K562 (cell line): ENCODE results near the gene ABHD16A. TPM values are rescaled to one million over a fixed set of nuclear protein-coding genes. Genes with fewer than 3 reads are reported as not detected.

Experiments used
- CREM ChIP-seq: IDR thresholded peaks from 2 replicates; pipeline ENCODE4 v1.6.1; 2014; ENCODE audit warnings: antibody characterized with exemption, low read depth
- FOXP1 ChIP-seq: sonication (generic); formaldehyde crosslinking; IDR thresholded peaks from 2 replicates; pipeline ENCODE4 v1.8.0; 2022; ENCODE audit warnings: mild to moderate bottlenecking, missing genetic modification reagents
- LARP7 ChIP-seq: fragments of 450-650 bp; IDR thresholded peaks from 2 replicates; pipeline ENCODE4 v1.6.1; 2016
- NUFIP1 ChIP-seq: fragments of 450-650 bp; IDR thresholded peaks from 2 replicates; pipeline ENCODE4 v1.6.1; 2018; ENCODE audit not compliant: partially characterized antibody
- SMAD1 ChIP-seq: fragments of 150-350 bp; IDR thresholded peaks from 2 replicates; pipeline ENCODE4 v1.6.1; 2014; ENCODE audit warnings: low read length, low read depth; ENCODE audit not compliant: partially characterized antibody
- ZNF354B ChIP-seq: fragments of 250-450 bp; sonication (Bioruptor Pico); IDR thresholded peaks from 2 replicates; pipeline ENCODE4 v1.4.0; 2020
- polyA plus RNA-seq, 8 experiments: library from polyadenylated mRNA; depleted of rRNA in 4 of 8; stranded (reverse) in 5 of 8; unstranded in 3 of 8; fragments of >200 nt; fragmentation: Nextera tagmentation in 2 of 8; fragmentation: Illumina TruSeq in 1 of 8; extraction: Ambion mirVana in 2 of 8; extraction: Trizol in 1 of 8; gene quantifications; 2 replicates each; pipeline versions ENCODE4 v1.2.1 to v1.2.3, GENCODE V29; 2011 to 2014; ENCODE audit warnings: inconsistent platforms in 1 of 8, missing spikeins in 1 of 8
- total RNA-seq, 7 experiments: library from RNA; depleted of rRNA in 6 of 7; stranded (reverse); fragments of >200 nt in 6 of 7; fragmentation: Illumina TruSeq in 2 of 7; extraction: Trizol in 2 of 7; gene quantifications; 2 replicates each; pipeline versions ENCODE4 v1.2.1 to v1.2.3, GENCODE V29; 2011 to 2021; ENCODE audit warnings: low replicate concordance in 1 of 7
- TF ChIP-seq, protein P1 (sequence below): fragments of 250-450 bp; sonication (Bioruptor Pico); IDR thresholded peaks from 2 replicates; pipeline ENCODE4 v1.4.0; 2020
- TF ChIP-seq, protein P2 (sequence below): IDR thresholded peaks from 2 replicates; pipeline ENCODE4 v1.6.1; 2016; ENCODE audit warnings: missing genetic modification characterization, missing compliant biosample characterization
- TF ChIP-seq, protein P3 (sequence below), 3 experiments: fragments of 200-800 bp in 1 of 3; fragments of 250-450 bp in 1 of 3; fragments of 450-650 bp in 1 of 3; sonication (Bioruptor Pico) in 1 of 3; sonication (Bioruptor generic) in 1 of 3; formaldehyde crosslinking in 1 of 3; IDR thresholded peaks; 2 replicates each; pipeline versions ENCODE4 v1.6.1 to v1.8.0; 2016 to 2022; ENCODE audit warnings: mild to moderate bottlenecking in 2 of 3, missing genetic modification characterization in 2 of 3, missing compliant biosample characterization in 1 of 3, moderate library complexity in 1 of 3
- TF ChIP-seq, protein P4 (sequence below): fragments of 250-450 bp; sonication (Bioruptor Pico); IDR thresholded peaks from 2 replicates; pipeline ENCODE4 v1.5.0; 2021
- TF ChIP-seq, protein P5 (sequence below): fragments of 250-450 bp; sonication (Bioruptor Pico); IDR thresholded peaks from 2 replicates; pipeline ENCODE4 v1.8.0; 2021; ENCODE audit warnings: moderate library complexity, mild to moderate bottlenecking, inconsistent platforms

Gene ABHD16A
- total and polyA plus RNA-seq, 9 of the 15 experiments (the other 6 are each of a cell fraction or from before 2014, with no cell fraction given) = 25.8 to 120 (median 81.6) TPM

DNA sequence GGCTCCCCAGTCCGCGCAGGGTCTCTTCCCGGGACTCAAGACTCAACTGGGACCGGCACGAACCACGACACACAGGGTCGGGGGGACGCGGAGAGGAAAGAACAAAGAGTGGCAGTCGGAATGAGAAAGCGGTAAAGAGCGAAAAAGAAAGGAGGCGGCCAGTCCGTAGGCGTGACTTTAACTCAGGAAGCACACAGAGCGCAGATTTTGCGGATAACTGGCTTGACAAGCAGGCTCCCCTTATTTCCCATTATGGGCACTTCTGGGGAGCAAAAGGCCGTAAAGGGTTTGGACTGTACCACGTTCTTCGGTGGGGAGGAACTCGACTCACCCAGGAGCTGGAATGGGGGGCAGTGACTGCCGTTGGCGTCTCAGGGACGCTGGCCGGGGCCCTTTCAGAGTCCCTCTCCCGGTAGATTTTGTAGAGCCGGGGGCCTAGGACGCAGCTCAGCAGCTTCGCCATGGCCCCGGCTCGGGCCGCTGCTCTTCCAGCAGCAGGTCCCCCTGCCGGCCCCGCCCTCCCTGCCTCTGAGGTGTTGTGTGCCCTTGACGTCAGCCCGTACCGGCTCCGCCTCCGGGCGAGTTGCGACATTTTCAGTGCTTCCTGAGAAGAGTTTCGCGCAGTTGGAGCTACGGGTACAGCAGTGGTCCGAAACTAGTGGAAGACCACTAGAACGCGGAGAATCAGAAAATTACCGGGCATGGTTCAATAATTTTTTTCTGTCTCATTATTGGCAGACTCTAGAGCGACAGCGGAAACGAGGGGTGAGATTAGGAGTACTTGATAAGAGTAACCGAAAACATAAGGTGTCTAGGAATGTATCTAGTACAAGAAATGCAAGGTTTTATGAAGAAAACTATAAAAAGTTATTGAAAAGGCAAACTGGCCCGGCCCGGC lies at the start of gene ABHD16A (continued):
- TF ChIP-seq, protein P1, sequence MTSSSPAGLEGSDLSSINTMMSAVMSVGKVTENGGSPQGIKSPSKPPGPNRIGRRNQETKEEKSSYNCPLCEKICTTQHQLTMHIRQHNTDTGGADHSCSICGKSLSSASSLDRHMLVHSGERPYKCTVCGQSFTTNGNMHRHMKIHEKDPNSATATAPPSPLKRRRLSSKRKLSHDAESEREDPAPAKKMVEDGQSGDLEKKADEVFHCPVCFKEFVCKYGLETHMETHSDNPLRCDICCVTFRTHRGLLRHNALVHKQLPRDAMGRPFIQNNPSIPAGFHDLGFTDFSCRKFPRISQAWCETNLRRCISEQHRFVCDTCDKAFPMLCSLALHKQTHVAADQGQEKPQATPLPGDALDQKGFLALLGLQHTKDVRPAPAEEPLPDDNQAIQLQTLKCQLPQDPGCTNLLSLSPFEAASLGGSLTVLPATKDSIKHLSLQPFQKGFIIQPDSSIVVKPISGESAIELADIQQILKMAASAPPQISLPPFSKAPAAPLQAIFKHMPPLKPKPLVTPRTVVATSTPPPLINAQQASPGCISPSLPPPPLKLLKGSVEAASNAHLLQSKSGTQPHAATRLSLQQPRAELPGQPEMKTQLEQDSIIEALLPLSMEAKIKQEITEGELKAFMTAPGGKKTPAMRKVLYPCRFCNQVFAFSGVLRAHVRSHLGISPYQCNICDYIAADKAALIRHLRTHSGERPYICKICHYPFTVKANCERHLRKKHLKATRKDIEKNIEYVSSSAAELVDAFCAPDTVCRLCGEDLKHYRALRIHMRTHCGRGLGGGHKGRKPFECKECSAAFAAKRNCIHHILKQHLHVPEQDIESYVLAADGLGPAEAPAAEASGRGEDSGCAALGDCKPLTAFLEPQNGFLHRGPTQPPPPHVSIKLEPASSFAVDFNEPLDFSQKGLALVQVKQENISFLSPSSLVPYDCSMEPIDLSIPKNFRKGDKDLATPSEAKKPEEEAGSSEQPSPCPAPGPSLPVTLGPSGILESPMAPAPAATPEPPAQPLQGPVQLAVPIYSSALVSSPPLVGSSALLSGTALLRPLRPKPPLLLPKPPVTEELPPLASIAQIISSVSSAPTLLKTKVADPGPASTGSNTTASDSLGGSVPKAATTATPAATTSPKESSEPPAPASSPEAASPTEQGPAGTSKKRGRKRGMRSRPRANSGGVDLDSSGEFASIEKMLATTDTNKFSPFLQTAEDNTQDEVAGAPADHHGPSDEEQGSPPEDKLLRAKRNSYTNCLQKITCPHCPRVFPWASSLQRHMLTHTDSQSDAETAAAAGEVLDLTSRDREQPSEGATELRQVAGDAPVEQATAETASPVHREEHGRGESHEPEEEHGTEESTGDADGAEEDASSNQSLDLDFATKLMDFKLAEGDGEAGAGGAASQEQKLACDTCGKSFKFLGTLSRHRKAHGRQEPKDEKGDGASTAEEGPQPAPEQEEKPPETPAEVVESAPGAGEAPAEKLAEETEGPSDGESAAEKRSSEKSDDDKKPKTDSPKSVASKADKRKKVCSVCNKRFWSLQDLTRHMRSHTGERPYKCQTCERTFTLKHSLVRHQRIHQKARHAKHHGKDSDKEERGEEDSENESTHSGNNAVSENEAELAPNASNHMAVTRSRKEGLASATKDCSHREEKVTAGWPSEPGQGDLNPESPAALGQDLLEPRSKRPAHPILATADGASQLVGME (CRISPR knock-in tag) = peak; percentile 67; the same call in 1 of the 2 replicates
- TF ChIP-seq SMAD1 (no peak), FOXP1 (peak; percentile 92), CREM (peak; percentile 97), NUFIP1 (peak; percentile 84), LARP7 (peak; percentile 92), ZNF354B (no peak)
- TF ChIP-seq, protein P2, sequence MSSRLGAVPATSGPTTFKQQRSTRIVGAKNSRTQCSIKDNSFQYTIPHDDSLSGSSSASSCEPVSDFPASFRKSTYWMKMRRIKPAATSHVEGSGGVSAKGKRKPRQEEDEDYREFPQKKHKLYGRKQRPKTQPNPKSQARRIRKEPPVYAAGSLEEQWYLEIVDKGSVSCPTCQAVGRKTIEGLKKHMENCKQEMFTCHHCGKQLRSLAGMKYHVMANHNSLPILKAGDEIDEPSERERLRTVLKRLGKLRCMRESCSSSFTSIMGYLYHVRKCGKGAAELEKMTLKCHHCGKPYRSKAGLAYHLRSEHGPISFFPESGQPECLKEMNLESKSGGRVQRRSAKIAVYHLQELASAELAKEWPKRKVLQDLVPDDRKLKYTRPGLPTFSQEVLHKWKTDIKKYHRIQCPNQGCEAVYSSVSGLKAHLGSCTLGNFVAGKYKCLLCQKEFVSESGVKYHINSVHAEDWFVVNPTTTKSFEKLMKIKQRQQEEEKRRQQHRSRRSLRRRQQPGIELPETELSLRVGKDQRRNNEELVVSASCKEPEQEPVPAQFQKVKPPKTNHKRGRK (tag) = peak; percentile 87
- TF ChIP-seq, protein P3, sequence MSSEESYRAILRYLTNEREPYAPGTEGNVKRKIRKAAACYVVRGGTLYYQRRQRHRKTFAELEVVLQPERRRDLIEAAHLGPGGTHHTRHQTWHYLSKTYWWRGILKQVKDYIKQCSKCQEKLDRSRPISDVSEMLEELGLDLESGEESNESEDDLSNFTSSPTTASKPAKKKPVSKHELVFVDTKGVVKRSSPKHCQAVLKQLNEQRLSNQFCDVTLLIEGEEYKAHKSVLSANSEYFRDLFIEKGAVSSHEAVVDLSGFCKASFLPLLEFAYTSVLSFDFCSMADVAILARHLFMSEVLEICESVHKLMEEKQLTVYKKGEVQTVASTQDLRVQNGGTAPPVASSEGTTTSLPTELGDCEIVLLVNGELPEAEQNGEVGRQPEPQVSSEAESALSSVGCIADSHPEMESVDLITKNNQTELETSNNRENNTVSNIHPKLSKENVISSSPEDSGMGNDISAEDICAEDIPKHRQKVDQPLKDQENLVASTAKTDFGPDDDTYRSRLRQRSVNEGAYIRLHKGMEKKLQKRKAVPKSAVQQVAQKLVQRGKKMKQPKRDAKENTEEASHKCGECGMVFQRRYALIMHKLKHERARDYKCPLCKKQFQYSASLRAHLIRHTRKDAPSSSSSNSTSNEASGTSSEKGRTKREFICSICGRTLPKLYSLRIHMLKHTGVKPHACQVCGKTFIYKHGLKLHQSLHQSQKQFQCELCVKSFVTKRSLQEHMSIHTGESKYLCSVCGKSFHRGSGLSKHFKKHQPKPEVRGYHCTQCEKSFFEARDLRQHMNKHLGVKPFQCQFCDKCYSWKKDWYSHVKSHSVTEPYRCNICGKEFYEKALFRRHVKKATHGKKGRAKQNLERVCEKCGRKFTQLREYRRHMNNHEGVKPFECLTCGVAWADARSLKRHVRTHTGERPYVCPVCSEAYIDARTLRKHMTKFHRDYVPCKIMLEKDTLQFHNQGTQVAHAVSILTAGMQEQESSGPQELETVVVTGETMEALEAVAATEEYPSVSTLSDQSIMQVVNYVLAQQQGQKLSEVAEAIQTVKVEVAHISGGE (CRISPR knock-in tag; IDR thresholded peaks at IDR 0.05) = peak in 1 of 3 experiments; percentile 79; a peak in 2 of 6 replicates
- TF ChIP-seq, protein P4, sequence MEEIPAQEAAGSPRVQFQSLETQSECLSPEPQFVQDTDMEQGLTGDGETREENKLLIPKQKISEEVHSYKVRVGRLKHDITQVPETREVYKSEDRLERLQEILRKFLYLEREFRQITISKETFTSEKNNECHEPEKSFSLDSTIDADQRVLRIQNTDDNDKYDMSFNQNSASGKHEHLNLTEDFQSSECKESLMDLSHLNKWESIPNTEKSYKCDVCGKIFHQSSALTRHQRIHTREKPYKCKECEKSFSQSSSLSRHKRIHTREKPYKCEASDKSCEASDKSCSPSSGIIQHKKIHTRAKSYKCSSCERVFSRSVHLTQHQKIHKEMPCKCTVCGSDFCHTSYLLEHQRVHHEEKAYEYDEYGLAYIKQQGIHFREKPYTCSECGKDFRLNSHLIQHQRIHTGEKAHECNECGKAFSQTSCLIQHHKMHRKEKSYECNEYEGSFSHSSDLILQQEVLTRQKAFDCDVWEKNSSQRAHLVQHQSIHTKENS (CRISPR knock-in tag) = no peak
- TF ChIP-seq, protein P5, sequence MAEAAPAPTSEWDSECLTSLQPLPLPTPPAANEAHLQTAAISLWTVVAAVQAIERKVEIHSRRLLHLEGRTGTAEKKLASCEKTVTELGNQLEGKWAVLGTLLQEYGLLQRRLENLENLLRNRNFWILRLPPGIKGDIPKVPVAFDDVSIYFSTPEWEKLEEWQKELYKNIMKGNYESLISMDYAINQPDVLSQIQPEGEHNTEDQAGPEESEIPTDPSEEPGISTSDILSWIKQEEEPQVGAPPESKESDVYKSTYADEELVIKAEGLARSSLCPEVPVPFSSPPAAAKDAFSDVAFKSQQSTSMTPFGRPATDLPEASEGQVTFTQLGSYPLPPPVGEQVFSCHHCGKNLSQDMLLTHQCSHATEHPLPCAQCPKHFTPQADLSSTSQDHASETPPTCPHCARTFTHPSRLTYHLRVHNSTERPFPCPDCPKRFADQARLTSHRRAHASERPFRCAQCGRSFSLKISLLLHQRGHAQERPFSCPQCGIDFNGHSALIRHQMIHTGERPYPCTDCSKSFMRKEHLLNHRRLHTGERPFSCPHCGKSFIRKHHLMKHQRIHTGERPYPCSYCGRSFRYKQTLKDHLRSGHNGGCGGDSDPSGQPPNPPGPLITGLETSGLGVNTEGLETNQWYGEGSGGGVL (CRISPR knock-in tag) = no peak
